LHCN-M2 (cell line): ENCODE results near the gene ADGRG3. TPM values are rescaled to one million over a fixed set of nuclear protein-coding genes. Genes with fewer than 3 reads are reported as not detected.

ENCODE experiments used
- DNase-seq: peaks from one replicate; pipeline ENCODE4 v3.0.0-alpha.2; 2012; ENCODE audit warnings: low read depth
- total RNA-seq: library from RNA; depleted of rRNA; stranded (reverse); fragments of >200 nt; gene quantifications from 2 replicates; pipeline ENCODE4 v1.2.3, GENCODE V29; 2014

Gene ADGRG3
- total RNA-seq, 1 experiment from 2014 or later: not detected

DNA sequence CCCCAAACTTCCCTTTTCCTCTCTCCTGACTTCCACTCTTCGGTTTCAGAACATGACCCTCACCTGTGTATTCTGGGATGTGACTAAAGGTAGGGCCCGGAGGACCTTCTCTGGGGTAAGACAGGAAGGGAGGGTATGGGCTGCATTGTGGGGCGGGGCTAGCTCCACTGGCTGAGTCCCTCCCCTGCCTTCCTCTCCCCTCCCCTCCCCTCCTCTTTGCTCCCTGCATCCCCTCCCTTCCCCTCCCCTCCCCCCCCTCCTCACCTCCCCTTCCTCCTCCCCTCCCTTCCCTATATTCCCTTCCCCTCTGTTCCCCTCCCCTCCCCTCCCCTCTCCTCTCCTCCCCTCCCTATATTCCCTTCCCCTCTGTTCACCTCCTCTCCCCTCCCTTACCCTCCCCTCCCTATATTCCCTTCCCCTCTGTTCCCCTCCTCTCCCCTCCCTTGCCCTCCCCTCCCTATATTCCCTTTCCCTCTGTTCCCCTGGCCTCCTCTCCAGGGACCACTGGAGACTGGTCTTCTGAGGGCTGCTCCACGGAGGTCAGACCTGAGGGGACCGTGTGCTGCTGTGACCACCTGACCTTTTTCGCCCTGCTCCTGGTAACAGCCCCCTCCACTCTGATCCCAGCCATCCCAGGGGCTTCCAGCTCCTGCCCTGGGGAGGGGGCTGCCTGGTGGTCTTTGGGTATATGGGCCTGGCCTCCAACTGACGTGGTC is 11.8 kb downstream of the ADGRG3 start:
- DNase-seq: no peak

DNA sequence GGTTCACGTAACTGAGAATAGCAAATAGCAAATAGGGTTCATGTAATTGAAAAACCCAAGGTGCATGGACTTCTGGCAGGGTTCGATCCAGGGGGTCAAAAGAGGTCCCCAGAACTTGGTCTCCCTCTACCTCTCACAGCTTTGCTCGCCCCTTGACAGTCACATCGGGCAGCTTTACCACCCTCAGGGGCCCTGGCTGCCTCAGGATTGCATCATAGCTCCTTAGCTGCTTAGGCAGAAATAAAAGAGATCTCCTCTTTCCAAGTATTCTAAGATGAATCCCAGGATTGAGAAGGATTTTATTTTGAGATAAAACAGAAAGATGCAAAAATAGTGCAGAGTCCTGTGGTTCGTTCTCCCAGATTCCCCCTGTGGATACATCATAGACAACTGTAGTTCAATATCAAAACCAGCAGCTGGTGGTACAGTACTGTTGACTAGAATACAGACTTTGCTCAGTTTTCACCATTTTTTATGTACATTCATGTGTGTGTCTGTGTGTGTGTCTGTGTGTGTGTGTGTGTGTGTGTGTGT is 12.8 kb downstream of the ADGRG3 start:
- DNase-seq: no peak

DNA sequence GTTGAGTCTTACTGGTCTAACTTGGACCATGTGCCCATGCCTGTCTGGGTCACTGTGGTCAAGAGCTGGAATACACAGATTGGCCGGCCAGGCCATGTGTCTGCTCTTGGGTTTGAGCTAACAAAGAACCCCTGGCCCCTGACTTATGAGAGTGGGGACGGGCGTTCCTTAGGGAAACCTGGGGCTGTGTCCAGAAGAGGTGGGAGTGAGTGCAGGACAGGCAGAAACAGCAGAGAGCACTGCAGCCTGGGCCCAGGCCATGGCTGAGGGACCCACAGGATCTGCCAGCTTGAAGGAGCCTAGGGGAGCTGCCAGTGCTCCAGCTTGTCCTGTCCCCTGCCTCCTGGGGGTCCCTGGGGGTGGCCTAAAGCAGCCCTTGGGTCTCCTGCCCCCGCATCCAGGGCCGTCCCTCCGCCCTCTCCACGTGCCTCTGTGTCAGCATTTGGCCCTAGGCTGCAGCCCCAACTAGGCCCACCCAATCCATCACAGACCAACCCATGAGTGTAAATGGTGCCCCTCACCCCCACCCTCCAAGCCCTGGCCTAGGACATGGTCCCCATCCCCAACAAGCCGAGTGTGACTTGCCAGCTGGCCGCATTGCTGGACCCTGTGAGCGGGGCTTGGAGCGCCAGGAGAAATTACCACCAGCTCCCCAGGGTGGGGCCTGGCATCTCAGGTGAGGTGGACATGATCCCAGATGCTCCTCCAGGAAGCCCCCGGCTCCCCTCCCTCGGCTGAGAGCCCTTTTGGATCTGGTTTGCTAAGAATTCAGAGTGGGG is 14.0 kb downstream of the ADGRG3 start:
- no peak for DNase-seq

DNA sequence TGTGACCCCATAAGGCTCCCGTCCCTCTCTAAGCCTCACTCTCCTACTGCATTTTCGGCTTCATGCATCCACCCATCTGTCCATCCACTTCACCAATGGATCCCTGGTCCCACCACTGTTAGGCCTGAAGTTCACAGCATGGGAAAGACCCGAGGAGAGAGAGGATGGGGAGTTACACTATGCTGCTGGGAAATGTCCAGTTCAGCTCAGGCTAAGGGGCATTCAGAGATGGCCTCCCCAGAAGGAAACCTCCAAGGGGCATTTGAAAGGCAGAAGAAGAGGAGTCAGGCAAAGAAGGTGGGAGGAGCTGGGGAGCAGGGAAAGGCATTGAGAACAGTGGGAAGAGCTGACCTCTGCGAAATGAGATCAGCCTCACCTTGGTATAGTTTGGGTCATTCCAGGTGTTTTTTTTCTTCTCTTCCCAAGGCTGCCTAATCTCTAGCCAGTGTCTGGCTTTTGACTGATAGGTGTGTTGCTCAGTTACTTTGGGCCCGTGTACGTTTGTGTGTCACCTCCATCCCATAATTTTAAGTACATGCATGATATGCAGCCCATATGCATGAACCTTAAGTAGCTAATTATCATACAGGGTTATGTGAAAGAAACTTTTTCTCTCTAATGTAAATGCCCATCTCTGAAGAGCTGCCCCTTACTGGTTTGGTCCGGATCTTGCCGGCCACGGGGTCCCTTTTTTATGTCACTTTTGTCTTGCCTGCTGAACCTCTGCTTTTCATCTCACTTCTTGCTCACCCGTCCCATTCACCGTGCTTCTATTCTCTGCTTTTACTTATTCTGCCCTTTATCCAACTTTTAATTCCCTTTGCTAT is 14.9 kb downstream of the ADGRG3 start:
- DNase-seq: no peak

DNA sequence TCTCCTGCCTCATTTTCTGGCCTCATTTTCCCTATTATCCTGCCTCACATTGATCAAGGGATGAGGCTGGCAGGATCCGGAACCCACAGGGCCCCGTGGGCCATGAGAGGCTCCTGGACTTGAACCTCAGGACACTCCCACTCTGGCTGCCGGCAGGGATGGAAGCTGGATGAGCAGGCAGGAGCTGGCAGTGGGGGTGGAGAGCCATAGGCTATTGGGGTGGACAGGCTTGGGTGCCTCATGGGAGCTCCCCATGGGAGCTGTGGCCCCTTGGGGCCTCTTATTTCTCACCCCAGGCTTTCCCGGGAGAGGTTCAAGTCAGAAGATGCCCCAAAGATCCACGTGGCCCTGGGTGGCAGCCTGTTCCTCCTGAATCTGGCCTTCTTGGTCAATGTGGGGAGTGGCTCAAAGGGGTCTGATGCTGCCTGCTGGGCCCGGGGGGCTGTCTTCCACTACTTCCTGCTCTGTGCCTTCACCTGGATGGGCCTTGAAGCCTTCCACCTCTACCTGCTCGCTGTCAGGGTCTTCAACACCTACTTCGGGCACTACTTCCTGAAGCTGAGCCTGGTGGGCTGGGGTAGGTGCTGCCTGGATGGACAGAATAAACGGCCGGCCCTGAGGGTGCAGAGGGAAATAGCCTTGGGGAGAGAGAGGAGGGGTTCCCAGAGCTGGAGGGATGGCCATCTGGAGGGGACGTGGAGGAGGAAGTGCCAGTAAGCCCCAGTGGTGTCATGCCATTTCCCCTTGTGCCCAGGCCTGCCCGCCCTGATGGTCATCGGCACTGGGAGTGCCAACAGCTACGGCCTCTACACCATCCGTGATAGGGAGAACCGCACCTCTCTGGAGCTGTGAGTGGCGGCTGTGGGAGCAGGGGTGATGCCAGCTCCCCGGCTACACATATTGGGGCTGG is 15.8 kb downstream of the ADGRG3 start:
- DNase-seq: no peak

DNA sequence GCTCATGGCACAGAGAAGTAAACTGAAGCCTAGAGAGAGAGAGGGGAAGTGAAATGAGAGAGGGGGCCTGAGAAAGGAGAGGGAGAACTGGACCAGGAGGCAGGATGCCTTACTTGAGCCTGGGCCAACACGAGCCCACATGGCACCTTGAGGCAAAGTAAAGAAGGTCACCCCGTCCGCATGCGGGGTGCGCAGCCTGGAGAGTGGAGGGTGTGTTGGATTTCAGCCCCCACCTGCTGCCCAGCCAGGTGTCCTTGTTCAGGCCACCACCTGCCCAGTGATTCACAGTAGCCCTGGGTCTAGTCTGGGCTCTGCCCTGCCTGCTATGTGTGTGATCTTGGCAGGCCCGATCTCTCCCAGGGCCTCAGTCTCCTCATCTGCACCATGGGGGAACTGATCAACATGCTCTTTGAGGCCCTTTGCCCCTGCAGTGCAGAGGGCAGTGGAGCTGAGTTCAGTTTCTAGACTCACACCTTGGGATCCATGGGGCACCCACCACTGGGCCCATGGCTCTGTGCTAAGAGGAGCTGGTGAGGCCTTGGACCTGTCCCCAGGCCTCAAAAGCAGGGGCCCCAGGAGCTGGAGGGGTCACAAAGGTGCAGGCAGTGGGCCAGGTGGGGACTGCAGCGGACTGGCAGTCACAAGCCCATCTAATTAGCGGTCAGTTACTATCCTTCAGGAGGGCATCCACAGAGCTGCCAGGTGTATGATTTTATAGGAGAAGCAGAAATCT is 16.7 kb downstream of the ADGRG3 start:
- DNase-seq: no peak

DNA sequence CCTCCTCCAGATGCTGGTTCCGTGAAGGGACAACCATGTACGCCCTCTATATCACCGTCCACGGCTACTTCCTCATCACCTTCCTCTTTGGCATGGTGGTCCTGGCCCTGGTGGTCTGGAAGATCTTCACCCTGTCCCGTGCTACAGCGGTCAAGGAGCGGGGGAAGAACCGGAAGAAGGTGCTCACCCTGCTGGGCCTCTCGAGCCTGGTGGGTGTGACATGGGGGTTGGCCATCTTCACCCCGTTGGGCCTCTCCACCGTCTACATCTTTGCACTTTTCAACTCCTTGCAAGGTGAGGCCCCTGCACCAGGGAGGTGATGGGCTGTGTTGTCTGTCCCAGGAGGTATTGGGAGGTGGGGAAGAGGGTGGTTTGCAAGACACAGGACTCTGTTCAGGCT is 17.5 kb downstream of the ADGRG3 start:
- no peak for DNase-seq

DNA sequence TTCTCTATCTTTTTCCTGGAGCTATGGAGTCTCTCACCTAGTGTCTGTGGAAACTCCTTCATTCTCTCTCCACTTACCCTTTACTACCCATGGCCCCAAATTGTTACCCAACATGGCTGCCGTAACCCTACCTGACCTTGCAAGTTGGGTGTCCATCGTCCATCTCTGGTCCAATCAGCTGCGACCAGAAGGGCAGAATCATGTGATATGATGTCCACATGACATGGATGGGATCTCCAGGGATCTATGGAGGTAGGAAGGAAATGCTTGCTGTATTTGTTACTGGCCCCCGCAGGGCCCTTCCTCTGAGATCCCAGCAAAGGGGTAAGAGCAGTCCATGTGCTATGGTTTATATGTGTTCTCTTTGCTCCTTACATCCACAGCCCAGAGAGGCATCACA is 18.5 kb downstream of the ADGRG3 start:
- DNase-seq: no peak

DNA sequence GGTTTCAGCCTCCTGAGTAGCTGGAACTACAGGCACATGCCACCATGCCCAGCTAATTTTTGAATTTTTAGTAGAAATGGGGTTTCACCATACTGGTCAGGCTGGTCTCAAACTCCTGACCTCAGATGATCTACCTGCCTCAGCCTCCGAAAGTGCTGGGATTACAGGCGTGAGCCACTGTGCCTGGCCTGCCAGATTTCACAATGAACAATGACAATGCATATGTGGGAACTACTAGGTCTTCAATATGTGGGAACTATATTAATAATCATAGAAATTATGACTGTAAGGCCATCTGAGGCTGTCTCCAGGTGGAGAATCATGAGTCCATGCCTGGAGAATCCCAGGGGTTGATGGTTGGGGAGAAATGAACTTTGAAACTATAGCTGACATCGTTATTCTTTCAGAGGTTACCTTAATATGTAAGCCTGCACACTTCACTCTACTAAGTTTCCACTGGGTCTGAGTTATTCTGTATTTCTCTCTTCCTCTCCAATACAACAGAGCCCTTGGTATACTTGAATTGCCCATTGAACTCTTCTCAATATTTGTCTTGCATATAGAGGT is 19.3 kb downstream of the ADGRG3 start:
- DNase-seq: no peak

DNA sequence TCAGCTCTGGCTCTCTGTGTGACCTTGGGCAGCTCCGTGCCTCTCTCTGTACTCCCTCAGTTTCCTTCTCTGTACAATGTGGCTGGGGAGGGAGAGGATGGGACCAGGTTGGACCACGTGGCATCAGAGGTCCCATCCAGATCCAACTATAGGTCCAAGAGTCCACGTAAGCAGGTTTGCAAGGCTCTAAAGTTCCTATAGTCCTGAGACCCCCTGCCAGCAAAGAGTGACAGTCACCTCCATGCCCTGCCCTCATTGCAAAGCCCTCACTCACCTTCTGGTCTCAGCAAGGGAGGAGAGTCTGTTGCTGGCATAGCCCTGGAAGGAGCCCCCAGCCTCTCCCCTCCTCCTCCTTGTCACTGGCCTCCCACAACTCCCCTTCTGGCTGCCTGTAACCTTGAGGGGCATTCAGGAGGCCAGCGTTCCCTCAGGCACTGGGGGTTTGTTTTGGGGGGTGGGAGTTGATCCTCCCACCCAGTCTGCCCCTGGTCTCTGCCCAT is 20.4 kb downstream of the ADGRG3 start:
- DNase-seq: no peak

DNA sequence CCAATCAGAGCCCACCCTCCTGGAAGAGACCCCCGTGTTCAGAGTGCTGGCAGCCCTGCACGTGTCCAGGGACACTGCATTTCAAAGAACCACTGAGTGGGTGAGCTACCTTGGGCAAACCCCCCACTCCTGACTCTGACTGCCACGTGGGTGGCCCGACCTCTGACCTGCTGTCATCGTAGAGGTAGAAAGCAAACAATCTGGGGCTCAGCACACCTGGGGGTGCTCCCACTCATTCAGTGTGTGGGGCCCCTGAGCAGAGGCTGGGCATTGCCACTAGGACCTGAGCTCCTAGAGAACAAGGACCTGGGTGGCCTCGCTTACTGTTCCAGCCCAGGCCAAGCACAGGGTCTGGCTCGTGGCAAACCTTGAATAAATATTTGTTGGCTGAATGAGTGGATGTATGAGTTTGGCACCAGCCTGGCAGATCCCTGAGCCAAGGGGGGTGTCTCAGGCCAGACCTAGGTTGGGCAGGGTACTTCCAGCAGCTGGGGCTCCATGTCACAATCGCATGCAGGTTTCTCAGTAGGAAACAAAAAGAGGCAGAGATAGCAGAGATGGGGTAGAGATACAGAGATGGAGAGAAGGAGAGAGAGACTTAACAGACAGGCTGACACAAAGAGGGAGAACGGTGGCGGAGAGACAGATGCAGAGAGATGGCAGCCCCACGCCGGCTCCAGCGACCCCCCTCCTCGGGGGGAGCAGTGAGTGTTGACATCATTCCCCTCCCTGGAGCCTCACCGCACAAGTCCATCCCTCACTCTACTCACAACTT is 21.1 kb downstream of the ADGRG3 start:
- DNase-seq: no peak

DNA sequence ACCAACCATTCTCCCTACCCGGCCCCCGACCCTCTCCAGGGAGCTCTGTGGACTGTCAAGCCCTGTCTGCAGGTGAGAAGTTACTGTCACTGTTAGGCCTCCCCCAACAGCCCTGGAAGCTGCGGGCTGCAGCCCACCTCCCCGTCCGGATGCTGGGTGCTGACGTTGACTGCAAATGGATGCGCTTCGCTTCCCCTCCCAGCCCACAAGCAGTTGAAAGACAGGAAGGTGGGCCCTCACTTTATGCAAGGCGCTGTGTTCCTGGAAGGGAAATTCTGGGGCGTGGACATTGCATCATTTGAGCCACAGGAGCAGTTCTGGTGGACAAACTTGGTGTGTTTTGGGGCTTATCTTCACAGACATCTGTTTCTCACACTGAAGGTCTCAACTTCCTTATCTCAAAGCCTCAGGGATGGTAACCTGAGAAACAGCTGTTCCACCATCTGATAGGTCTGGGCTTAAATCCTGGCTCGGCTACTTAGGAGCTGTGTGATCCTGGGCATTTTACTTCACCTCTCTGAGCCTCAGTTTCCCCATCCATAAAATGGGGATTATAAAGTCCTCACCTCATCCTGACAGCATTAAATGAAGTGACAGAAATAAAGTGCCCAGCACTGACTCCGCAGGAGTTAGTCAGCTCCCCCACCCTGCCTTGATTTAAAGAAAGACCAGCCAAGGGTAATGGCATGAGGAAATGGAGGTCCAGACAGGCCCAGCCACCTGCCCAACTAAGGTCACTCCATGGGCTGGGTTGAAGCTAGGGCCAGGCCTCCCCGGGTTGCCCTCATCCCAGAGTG is 21.9 kb downstream of the ADGRG3 start:
- no peak for DNase-seq

DNA sequence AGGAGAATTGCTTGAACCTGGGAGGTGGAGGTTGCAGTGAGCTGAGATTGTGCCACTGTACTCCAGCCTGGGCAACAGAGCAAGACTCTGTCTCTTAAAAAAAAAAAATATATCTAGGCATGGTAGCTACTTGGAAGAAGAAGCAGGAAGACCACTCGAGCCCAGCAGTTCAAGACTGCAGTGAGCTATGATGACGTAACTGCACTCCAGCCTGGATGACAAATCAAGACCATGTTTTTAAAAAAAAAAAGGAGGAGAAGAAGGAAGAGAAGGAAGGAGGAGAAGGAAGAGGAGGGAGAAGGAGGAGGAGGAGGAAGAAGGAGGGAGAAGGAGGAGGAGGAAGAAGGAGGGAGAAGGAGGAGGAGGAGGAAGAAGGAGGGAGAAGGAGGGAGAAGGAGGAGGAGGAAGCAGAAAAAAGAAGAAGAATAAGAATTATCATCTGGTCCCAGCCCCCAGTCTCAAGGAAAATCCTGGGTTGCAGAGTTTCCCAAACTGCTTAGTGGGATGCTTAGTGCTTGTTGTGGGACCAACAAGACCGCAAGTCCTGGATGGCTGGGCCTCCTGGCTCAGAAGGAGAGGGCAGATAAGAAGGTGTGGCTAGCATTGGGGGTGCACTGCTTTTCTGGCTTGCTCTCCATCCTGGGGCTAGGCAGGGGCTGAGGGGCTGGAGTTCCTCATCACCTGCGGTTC is 22.8 kb downstream of the ADGRG3 start:
- no peak for DNase-seq

DNA sequence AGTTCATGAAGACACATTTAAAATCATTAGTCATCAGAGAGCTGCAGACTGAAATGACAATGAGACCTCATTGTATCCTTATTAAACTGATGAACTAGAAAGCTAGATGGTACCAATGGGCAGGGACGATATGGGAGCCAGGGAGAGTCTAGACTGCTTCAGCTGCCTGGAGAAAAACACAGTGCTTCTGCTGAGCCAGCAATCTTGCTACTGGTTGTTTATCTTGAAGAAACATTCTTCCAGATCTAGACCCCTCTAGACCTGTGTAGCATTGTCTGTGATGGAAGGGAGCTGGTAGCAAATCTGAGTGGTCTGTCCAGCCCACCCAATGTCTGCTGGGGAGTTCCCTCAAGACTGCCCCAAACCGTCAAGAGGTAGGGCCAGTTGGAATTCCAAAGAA is 24.5 kb downstream of the ADGRG3 start:
- no peak for DNase-seq

DNA sequence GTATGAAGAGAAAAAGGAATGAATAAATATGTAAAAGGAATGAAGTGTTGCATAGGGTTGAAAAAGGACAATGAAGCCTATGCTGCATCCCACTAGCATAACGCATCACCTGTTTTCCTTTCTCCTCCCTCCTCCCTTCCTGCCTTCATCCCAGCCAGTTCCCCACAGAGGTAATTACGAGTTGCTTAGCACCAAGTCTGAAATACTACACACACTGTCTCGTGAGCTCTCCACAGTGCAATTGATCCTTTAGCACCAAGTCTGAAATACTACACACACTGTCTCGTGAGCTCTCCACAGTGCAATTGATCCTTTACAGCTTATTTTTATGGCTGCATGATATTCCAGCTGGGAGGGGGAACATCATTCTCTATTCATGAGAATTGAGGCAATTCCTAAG is 25.4 kb downstream of the ADGRG3 start:
- no peak for DNase-seq

DNA sequence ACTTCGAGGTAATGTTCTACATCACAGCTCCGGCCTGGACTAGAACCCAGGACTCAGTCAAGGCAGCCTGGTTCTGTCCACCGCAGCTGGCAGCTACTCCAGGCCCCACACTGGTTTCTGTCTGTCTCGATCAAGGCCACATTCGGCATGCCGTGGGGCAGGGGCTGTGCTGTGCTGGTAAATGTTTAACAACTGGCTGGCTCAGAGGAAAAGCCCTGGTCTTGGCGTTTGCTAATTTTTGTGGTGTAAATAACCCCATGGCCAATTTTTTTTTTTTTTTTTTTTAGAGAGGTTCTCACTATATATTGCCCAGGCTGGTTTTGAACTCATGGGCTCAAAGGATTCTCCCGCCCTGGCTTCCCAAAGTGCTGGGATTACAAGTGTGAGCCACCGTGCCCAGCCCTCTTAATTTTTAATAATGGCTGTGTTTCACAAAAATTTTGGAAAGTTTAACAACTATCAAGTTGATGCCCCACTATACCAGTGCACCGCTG is 26.2 kb downstream of the ADGRG3 start:
- DNase-seq: no peak
